ENCODE measurements around the gene UNC79. TPM values are rescaled to one million over a fixed set of nuclear protein-coding genes. Genes with fewer than 3 reads are reported as not detected.

The UNC79 gene
- polyA plus RNA-seq, 1 donor: 1.1 TPM

DNA sequence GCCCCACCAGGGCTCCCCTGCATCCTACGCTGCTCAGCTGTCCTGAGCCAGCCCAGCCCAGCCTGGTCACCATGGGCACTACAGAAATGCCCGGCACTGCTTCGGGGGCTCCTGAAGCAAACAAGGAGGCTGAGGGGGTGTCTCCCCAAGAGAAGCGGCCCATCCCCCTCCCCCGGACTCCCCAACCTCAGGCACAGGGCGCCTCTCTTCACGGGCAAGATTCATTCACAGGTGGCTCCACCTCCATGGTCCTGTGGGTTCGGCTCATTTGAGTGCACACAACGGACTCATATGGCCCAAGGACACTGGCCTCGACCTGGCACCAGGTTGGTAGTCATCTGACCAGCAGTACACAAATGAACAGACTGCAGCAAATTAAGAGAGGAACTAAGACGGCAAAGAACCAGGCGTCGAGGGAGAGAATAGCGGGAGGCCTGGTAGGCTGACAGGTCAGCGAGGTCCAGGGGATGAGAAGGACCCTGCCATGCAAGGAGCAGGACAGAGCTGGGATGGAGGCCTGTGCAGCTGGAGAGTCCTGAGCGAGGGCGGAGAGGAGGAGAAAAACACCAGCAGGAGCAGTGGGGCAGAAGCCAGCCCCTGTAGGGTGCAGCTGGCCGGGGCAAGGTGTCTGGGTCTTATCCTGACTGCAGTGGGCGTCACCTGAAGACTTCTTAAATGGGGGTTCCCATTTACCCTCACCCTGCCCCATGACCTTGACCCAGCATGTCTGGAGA lies 297.3 kb downstream of the UNC79 start:
- no peak for DNase-seq

DNA sequence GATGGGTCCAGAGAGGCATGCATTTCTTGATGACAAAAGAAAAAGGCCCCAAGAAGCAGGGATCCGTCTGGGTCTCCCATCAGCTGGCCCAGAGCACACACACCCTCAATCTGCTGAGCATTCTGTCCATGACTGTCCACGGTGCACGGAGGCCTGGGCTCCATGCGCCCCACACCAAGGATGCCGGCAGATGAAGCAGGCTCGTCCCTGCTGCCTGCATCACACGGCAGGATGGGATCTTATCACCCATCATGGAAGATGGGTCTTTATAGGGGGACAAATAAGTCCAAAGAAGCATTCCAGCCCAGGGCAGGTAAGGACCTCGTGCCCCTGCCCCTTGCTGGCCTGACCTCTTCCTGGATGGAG lies 297.9 kb downstream of the UNC79 start:
- DNase-seq: no peak

DNA sequence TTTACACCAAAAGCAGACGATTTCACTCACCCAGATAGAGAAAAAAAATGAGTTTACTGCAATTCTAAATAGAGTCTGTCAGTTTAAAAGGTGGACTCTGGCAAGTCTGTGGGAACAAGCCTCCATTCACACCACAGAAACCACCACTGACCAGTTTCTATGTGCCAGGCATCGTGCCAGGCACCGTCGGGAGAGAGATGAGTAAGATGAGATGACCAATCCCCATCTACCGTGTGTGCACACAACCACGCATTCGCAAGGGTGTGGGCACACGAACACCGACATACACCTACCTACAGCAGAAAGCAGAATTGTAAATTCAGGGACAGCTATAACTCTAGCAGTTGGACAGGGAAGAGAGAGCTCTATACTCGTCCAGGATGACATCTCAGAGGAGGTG lies 299.3 kb downstream of the UNC79 start:
- DNase-seq: no peak

DNA sequence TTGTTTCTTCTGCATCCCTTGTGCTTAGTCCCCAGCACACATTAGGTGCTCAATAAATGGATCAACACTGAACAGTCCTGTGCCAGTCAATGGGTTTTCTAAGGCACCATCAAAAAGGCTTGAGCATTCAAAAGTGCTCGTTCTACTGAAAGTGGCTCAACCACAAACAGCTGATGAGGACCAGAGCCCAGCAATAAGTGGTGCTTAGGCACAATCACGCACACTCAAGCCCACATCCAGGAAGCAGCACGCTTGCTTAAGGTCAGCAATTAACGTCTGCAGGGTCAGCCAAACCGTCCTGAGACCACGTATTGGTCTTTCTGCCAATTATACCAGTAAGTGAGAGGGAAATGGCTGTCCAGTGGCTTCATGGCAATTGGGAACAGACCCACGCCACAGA lies 301.0 kb downstream of the UNC79 start:
- DNase-seq: no peak

DNA sequence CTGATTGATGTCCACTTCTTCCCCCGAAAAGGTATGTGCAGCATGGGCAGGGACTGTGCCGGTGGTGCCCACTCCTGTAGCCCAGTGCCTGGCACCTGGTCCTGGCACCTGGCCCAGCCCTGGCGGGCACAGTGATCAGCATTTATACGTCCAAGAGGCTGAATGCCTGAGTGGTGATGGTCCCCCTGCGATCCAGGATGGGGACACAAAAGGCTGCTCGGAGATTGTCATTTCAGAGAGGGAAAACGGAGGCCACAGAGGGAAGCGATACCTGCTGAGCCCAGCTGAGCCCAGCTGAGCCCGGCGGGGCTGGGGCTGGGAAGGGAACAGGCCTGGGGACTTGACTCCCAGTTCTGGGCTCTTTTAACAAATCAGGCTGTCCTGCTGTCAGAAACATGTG lies 301.8 kb downstream of the UNC79 start:
- no peak for DNase-seq

DNA sequence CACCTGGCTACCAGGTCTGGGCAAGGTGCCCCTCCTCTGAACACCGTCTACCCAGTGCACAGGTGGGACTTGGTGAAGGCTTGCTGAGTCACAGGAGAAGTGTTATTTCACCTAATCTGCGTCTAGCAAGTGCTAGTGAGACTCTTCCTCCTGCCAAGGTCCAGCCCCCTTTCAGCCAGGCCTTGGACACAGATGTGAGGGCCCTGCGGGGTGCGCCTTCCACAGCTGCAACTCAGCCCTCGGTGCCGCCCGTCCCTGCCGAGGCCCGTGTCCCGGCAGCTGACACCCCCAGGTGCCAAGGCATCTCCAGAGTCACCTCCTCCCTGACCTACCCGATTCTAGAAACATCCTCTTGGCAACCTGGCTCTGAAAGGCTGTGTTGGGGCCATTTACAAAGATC lies 302.5 kb downstream of the UNC79 start:
- DNase-seq: no peak

DNA sequence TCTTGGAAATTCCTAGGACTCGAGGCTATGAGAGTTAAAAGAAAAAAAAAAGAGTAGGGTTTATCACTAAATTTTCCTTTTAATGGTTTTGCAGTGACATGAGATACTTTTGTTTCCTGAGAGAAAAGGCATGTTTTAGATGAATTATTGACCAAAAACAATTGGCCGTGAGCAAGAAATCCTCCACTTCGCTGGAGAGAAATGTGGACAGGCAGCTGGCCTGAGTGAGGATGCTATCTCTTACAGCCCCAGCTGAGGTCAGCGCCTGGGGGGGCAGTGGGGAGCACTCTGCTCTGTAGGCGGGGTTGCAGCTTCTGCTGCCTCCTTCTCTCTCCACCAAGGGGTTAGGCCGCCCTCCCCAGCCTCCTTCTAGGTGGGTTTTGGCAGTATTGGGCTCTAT lies 302.9 kb downstream of the UNC79 start:
- no peak for DNase-seq

DNA sequence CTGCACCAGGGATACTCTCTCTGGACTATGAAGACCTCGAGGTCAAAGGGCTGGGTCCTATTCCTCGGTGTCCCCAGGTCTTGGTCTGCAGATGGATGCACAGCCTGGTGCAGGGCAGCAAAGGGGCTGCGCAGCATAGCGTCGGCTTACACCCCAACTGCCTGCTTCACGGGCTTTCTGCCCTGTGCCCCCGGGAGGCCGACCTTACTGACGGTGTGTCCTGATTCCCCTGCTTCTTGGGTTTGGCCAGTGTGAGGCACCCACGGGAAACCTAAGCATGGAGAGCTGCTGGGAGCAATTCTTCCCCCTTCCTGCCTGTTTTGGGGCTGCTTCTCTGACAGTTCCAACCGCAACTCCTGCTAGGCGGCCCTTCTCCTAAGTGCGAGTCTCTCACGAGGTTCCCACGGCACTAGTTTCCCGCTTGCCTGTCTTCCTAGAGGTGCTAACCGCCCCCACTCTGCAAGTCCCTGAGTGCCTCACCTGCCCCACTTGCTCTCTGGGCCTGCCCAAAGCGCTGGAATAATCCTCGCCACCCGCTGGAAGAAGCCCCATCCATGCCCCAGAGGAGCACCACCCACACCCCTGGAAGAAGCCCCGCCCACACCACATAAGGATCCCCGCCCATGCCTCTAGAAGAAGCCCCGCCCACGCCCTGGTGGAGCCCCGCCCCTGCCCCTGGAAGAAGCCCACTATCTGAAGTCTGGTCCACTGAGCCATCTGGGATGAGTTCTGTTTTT lies 303.5 kb downstream of the UNC79 start:
- DNase-seq: no peak

DNA sequence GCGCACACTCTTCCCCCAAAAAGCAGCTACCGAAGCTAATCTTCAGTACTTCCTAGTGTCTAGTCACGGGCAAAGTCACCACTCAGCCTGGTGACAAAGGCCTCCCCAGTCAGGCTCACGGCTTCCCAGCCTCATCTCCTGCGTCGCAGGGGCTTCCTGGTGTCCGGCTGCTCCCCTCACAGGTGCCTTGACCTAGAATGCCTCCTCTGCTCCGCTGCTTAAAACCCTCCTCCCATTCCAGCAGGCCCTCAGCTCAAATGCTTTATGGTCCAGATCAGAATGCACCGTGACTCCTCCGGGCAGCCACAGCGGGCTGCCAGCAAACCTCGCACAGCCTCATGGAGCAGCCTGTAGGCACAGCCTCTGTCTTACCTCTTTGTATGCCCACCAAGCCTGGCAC lies 304.5 kb downstream of the UNC79 start:
- no peak for DNase-seq

DNA sequence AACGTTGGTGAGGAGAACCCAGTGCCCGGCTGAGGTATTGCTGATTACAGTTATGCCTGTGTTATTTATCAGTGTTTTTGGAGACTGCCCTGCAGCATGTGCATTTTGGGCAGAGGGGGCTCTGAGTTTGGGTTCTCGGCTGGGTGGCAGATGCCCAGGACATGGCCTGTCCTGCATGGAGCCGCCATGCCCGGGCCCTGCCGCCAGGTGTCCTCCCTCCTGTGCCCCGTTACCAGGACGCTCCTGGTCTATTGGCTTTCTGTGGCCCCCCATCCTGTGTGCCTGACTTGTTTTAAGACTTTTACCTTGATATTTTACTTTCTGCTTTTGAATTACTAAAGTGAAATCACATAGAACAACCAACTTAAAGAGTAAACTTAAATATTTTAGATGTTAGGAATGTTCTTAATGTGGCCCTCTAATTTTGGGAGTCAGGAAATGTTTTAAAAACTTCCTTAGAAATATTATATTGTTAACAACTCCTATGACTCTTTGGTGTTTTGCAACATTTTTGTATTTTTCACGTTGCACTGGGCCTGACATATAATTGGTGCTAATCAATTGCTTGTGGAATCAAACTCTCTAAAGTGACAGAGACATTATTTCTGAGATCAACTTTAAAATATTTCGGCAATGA lies 305.8 kb downstream of the UNC79 start:
- no peak for DNase-seq

DNA sequence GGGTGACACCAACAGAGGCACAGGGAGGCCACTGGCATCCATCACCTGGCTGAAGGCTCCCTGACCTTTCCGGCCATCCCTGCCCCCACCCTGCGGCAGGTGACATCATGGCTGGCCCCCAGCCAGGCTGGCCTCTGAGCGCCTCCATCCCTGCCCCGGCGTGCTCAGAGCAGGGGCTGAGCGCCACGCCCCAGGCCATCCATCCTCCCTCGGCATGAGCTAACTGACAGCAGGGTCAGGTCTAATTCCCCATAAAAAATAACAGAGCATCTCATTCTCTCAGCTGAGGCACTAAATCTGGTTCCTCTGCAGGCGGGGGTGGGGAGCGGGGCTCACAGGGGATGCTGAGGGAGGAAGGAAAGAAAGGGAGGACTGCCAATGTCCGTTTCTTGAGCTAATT lies 306.9 kb downstream of the UNC79 start:
- DNase-seq: no peak

DNA sequence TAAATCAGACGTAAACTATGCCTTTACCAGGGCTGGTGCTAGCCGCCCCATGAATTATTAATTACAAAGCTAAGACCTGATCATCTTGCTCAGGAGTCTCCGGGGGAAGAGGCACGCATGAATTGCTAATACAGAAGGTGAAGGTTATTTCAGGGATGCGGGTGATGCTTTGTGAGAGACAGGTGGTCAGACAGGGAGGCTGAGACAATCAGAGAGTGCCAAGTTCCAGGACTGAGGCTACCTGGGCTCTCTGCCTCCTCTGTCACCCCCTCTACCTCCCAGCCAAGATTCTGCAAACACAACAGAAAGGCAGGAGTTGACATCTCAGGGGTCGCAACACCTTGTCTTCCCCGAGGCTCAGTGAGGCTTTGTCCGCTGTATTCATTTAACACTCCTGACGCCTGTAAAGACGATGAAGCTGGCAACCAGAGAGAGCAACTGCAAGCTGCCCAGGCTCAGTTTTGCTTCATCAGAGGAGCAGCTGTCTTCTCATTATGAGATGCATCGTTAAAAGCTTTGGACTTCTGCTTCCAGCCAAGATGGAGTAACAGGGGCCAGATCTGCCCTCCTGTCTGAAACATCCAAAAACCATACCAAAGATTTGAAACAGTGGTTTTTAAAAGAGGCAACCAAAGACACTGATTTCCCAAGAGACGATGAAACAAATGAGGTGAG lies 311.0 kb downstream of the UNC79 start:
- no peak for DNase-seq

DNA sequence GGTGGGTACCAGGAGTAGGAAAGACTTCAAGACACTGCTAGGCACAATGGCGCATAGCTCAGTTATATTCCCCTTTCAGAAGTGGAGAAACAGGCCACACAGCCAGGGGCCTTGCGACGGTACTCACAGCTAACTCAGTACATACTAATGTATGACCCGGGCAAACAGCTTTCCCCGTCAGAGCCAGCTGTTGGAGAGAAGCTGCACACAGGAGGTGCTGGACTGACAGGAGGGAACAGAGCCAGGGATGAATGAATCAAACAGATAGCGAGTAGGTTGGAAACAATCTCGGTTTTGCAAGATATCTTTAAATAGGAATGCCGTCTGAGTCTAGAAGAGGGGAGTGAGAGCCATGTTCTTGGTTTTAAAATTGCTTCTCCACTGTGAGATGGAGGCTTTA lies 312.0 kb downstream of the UNC79 start:
- no peak for DNase-seq

DNA sequence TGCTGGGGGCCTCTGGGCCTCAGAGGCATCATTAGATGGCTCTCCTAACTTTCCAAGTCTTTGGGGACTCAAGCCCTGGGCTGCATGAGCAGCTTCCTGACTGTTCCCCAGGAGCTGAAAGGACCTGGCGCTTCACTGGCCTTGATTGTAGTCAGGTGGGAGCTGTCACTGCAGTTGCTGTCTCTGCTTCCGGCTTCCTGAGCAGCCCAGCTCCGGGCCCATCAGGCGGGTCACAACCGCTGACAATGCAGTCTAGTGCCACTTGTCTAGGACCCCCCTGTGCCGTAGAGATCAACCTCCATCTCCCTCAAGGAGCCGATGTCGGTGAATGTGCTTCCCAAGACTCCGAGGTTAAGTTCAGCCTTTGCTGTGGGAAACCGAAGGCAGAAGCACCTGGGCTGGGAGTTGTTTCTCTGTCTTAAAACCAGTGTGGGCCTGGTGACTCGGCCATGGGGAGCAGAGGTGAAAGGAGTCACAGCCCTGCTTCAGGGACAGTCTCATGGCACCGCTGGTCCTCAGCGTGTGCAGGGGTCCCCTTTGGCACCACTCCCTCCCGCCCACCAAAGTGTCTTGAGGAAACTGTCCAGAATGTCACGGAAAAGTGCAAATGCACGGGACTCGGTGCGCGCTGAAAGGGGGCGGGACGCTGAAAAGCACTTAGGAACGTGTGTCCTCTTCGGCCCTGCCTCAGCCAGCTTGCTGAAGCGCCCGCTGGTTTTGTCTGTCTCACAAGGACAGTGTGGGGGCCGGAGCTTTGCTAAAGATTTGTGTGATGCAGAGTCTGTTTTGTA lies 312.7 kb downstream of the UNC79 start:
- no peak for DNase-seq

DNA sequence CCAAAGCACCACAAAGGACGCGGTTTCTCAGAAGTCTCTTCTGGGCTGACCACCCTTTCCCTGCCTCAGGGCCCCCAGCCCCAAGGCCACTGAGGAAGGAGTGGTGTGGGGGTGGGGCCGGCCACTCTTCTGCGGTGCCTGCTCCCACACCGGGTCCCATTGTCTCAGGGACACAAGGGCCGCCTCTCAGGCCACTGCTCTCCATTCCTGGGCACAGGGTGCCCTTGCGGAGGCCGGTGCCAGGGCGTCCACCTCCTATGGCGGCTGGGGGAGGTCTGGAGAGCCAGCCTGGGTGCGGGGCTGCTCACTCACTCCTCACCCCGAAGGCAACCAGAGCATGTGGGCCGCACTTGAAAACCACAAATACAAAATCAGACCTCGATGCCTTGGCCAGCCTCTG lies 313.4 kb downstream of the UNC79 start:
- no peak for DNase-seq

DNA sequence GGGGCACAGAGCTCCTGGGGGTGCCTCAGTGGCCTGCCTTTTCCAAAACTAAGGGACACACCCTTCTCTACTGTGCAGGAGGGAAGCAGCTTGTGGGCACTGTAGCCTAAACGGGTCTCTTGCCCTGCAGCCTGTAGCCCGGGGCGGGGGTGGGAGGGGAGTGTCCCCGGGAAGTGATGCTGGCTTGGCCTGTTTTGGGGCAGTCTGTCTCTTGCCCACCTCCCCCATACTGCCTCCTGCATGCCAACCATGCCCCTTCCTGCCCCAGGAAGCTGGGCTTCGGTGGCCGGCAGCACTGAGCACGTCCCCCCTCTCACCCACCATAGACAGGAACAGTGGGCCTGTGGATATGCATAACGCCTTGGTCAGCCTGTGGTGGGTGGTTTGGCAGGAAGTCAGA lies 314.1 kb downstream of the UNC79 start:
- no peak for DNase-seq

DNA sequence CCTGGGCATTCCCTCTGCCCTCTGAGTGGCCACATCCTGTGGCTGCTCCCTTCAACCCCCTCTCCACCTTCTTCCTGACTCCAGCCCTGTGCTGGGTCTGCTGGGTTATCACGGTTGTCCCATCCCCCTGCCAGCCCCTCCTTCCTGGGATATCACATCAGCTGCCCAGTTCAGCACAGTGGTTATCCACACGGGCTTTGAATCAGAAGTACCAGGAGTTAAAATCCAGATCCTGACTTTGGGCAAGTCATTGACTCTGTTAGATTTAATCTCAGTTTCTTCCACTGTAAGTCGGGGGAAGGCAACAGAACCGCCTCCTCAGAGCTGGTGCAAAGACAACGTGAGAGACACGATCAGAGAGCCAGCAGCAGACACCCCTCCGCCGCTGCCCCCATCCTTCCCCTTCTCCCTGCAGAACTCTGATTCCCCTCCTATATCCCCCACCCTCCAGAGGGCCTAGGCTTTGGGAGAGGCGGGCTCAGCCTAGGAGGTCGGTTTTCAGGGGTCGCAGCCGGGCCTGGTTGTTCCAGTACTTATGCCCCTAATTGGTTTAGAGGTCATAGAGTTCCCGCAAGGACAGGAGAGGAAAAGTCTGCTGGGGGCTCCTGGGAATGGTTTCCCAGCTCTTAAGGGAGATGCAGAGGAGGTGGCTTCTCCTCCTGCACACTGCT lies 315.0 kb downstream of the UNC79 start:
- DNase-seq: no peak

DNA sequence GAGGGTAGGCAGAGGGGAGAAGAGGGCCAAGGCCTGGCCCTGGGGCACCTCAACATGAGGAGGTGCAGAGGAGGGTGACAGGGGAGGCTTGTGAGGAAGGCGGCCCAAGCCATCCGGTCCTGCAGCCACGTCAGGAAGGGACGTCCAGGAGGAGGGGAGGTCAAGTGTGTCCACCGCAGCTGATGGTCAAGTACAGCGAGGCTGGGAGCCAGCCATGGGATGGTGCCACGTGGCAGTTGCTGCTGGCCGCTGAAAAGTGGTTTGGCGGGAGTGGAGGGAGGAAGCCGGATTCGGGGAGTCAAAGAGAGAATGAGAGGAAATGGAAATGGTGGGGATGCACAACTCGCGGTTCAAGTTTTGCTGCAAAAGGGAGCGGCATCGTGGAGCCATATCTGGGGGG lies 316.4 kb downstream of the UNC79 start:
- no peak for DNase-seq

DNA sequence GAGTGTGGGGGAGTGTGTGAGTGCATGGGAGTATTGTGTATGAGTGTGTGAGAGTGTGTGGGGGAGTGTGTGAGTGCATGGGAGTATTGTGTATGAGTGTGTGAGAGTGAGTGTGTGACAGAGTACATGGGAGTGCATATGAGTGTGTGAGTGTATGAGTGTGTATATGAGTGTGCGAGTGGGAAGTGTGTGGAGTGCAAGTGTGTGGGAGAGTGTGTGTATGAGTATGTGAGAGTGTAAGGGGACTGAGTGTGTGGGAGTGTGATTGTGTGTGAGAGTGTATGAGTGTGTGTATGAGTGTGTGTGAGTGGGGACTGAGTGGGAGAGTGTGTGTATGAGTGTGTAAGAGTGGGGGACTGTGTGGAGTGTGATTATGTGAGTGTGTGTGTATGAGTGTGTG lies 316.8 kb downstream of the UNC79 start:
- no peak for DNase-seq

DNA sequence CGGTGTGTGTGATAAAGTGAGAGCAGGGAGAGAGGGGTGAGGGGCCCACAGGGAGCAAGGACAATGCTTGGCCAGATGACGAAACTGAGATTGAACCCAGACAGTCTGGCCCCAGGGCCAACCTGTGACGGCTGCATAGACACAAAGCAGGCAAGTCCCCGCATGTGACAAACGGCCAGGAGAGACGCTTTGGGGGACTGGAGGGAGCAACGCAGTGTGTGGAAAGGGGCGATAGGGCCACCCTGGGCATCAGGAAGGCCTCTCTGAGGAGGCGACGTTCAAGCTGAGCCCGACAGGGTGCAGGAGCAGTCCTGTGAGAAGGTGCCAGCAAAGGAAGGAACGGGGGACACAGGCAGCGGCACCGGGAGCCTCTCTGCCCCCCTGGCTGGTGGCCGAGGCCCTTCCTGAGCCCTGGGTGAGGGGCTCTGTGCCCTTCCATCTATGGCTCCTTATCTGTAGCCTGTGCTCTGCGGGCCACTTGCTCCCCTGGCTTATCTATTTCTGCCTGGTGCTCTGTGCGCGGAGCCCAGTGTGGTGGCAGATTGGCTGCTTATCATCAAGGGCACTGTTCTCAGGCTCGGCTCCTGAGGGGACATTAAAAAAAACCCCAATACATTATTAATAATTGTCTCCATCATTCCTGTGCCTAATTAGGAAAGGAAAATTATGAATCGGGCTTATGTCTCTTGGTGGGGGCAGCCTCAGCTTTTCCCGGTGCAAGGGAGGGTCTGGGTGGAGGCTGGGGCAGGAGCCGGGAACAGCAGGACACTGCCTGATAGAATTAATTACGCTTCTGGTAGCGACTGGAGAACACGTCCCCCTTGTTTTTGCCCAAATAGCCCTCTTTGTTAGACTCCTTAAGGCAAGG lies 317.7 kb downstream of the UNC79 start:
- no peak for DNase-seq

DNA sequence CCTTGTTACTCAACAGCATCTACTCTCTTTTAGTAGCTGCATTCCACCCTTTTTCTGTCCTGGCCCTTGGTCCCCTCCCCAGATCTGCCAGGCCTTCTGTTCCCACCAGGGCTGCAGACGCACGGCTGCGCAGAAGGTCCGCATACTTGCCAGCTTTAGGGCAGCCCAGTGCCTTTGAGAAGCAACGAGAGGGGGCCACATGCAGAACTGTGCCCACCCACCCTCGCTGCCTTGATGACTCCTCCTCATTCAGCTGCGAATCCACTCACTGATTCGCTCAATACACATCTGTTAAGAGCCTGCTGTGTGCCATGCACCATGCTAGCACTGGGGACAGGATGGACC lies 318.3 kb downstream of the UNC79 start:
- no peak for DNase-seq
